Measurements from ENCODE around the gene OTOP2. TPM values are rescaled to one million over a fixed set of nuclear protein-coding genes. Genes with fewer than 3 reads are reported as not detected.

OTOP2 gene
- total and polyA plus RNA-seq, 2 of the 8 experiments (the other 6 are each of a cell fraction or from before 2014, with no cell fraction given), result 0.23 TPM; not detected in 1

- no peak within 1 kb of the TSS for H4K91ac ChIP-seq (replicated peaks; ENCODE audit: insufficient read length, low read length)
- no peak within 1 kb of the TSS; the same call in 1 of the 2 replicates for H2BK12ac ChIP-seq (ENCODE audit: low read depth, low read length)
- H3K23me2 ChIP-seq (ENCODE audit: low read depth, low read length), result peaks cover 10% of the 10 kb centered on the region; the same call in 1 of the 2 replicates
- FAIRE-seq, result no peak
- peak within 1 kb of the TSS; percentile 89; the same call in 1 of the 2 replicates for H2AFZ ChIP-seq (ENCODE audit: low read length)
- peak within 1 kb of the TSS; percentile 84 to 87 for H3K4me2 ChIP-seq (ENCODE audit: insufficient read depth in 1 of 2, low read depth in 2 of 2, low read length in 2 of 2)
- no peak within 1 kb of the TSS for H2AK5ac ChIP-seq (ENCODE audit: low read depth, low read length)
- H3K27me3 ChIP-seq (replicated peaks in 1 of 4; ENCODE audit: control insufficient read depth in 3 of 4, extremely low read depth in 1 of 4, insufficient read depth in 3 of 4, low read length in 3 of 4), result peaks cover 17 to 43% (median 37%) of the 10 kb centered on the region in 4 experiments
- ChIA-PET POLR2A (ENCODE audit: partially characterized antibody) (interaction anchor here (0.9 to 6.5 kb wide), 14 partner anchors 8 to 74 kb away, joined by 3 to 48 read pairs (median 3); partner anchors contain the start of genes ATP5PD, CDR2L and MRPL58), CTCF (ENCODE audit: partially characterized antibody) (interaction anchor here (0.6 to 19.8 kb wide), 11 partner anchors 10 to 200 kb away, joined by 3 to 345 read pairs (median 7); partner anchors contain the start of gene MRPL58)
- H3K79me2 ChIP-seq (ENCODE audit: control insufficient read depth in 1 of 2, insufficient read depth in 2 of 2, low read length in 2 of 2), result no peaks in the 10 kb centered on the region
- H3K4ac ChIP-seq (replicated peaks; ENCODE audit: insufficient read length, low read depth, low read length), result no peak within 1 kb of the TSS
- H3K14ac ChIP-seq (ENCODE audit: insufficient read length), result no peak within 1 kb of the TSS
- H3K18ac ChIP-seq (ENCODE audit: extremely low read depth, low read length), result peak within 1 kb of the TSS; percentile 48
- no peaks in the 10 kb centered on the region for H3K79me1 ChIP-seq (ENCODE audit: low read depth, low read length)
- H3K56ac ChIP-seq (replicated peaks; ENCODE audit: insufficient read length, low read depth, low read length), result no peak within 1 kb of the TSS
- no peak within 1 kb of the TSS for H2BK20ac ChIP-seq (ENCODE audit: low read length)
- H3K4me3 ChIP-seq (ENCODE audit: extremely low read depth in 1 of 4, insufficient read depth in 2 of 4, low read depth in 3 of 4, low read length in 4 of 4), result peak within 1 kb of the TSS; percentile 62 to 92 (median 62)
- H2BK120ac ChIP-seq (replicated peaks; ENCODE audit: low read depth, low read length), result no peak within 1 kb of the TSS
- peak within 1 kb of the TSS; percentile 46 for H2BK15ac ChIP-seq (ENCODE audit: low read length)
- no peak within 1 kb of the TSS for H3K27ac ChIP-seq (ENCODE audit: low read depth, low read length)
- H3K9me3 ChIP-seq (ENCODE audit: insufficient read depth in 2 of 2, low read depth in 1 of 2, low read length in 1 of 2), result no peaks in the 10 kb centered on the region
- peak within 1 kb of the TSS; percentile 14; the same call in 1 of the 2 replicates for H4K8ac ChIP-seq (ENCODE audit: extremely low read depth, insufficient read depth, low read length)
- H4K20me1 ChIP-seq (replicated peaks in 1 of 2; ENCODE audit: control insufficient read depth in 1 of 2, insufficient read depth in 2 of 2, low read length in 2 of 2), result no peaks in the 10 kb centered on the region
- peak within 1 kb of the TSS; percentile 6 for H4K5ac ChIP-seq (ENCODE audit: insufficient read length, low read depth, low read length)
- H3K23ac ChIP-seq (ENCODE audit: insufficient read length), result no peak within 1 kb of the TSS
- H3K36me3 ChIP-seq (ENCODE audit: control insufficient read depth in 2 of 4, insufficient read depth in 4 of 4, low read length in 3 of 4), result no peaks in the 10 kb centered on the region
- no peak within 1 kb of the TSS for H2BK5ac ChIP-seq (ENCODE audit: low read depth, low read length)
- peak in 1 of 2 experiments; percentile 91 for DNase-seq (ENCODE audit: low read depth in 1 of 2, low spot score in 2 of 2)
- 5% methylated on average over 21 of the region's 95 CpGs; no CpG with 5 or more reads in 1 of the 2 experiments for WGBS, 2 experiments (ENCODE audit: extremely low coverage in 1 of 2, insufficient coverage in 1 of 2, insufficient read length in 1 of 2, insufficient replicate concordance in 2 of 2, low coverage in 1 of 2, low lambda C conversion rate in 2 of 2, missing lambda C conversion rate in 1 of 2)
- H3K4me1 ChIP-seq (replicated peaks in 1 of 4; ENCODE audit: control insufficient read depth in 3 of 4, insufficient read depth in 4 of 4, low read length in 3 of 4), result peaks cover 0 to 15% (median 9%) of the 10 kb centered on the region in 4 experiments; a peak in 6 of 7 replicates
- H3K9ac ChIP-seq (replicated peaks in 1 of 4; ENCODE audit: extremely low read depth in 1 of 4, low read depth in 3 of 4, low read length in 3 of 4), result peak within 1 kb of the TSS in 1 of 4 experiments; percentile 43; a peak in 2 of 7 replicates
Measured at GRCh38 chr17:74972107-74972972, 48.3 kb downstream of the OTOP2 start, which contains the start of gene HID1. Gene HID1, minus strand, starts transcription at chr17:74972759. Its CDS starts 103 bp downstream, at chr17:74972656.
